GM21723 (cell line): ENCODE measurements around the gene PROSER3.

Experiments used
- ATAC-seq: cut with Tn5 transposase; IDR thresholded peaks from one replicate; pipeline ENCODE4 v1.9.1; 2021; ENCODE audit warnings: mild to moderate bottlenecking, moderate library complexity; ENCODE audit not compliant: unreplicated experiment

The PROSER3 gene

GRCh38 chr19:35757749-35758608 lies at the start of gene PROSER3:
PROSER3 (plus strand) TSS chr19:35758176; CDS start chr19:35758216, 40 bp downstream.
- ATAC-seq, result peak; percentile 91

GRCh38 chr19:35708391-35708790 lies 49.6 kb upstream of the PROSER3 start:
- no peak for ATAC-seq

- peak; percentile 26 for ATAC-seq
Measured at GRCh38 chr19:35710784-35711723, 46.9 kb upstream of the PROSER3 start.

- ATAC-seq, result peak; percentile 16
Measured at GRCh38 chr19:35712567-35713505, 45.1 kb upstream of the PROSER3 start.

GRCh38 chr19:35713506-35713850 lies 44.5 kb upstream of the PROSER3 start:
- no peak for ATAC-seq

GRCh38 chr19:35713904-35714495 lies 44.0 kb upstream of the PROSER3 start:
- no peak for ATAC-seq

GRCh38 chr19:35714601-35715354 lies 43.2 kb upstream of the PROSER3 start:
- ATAC-seq, result no peak

GRCh38 chr19:35715355-35715809 lies 42.6 kb upstream of the PROSER3 start:
- no peak for ATAC-seq

- peak; percentile 2 for ATAC-seq
Measured at GRCh38 chr19:35715981-35716800, 41.8 kb upstream of the PROSER3 start.

- peak; percentile 51 for ATAC-seq
Measured at GRCh38 chr19:35716801-35717664, 40.9 kb upstream of the PROSER3 start.

GRCh38 chr19:35717665-35718344 lies 40.2 kb upstream of the PROSER3 start, which contains the start of gene KMT2B:
KMT2B (plus strand) TSS chr19:35718003; CDS start chr19:35718019, 16 bp downstream.
- ATAC-seq, result peak; percentile 39

- ATAC-seq, result peak; percentile 1
Measured at GRCh38 chr19:35718345-35719041, 39.5 kb upstream of the PROSER3 start.

GRCh38 chr19:35719402-35720162 lies 38.4 kb upstream of the PROSER3 start:
- ATAC-seq, result no peak

GRCh38 chr19:35720163-35720524 lies 37.8 kb upstream of the PROSER3 start:
- no peak for ATAC-seq

GRCh38 chr19:35720648-35721047 lies 37.3 kb upstream of the PROSER3 start:
- ATAC-seq, result no peak

- no peak for ATAC-seq
Measured at GRCh38 chr19:35721374-35721773, 36.6 kb upstream of the PROSER3 start.
